Panc1 (cell line): ENCODE measurements around the gene JAM2. TPM values are rescaled to one million over a fixed set of nuclear protein-coding genes. Genes with fewer than 3 reads are reported as not detected.
A peak's percentile ranks its signal among the peaks of the same experiment; 100 is the strongest.

ENCODE experiments used
- ATAC-seq: fragments of 200-7000 bp; cut with Tn5 transposase; 2 replicates; pipeline ENCODE4 v1.9.1; 2020; ENCODE audit warnings: mild to moderate bottlenecking, moderate library complexity
- BruUV-seq: library from RNA; stranded (reverse); fragments of 400-500 nt; replicated peaks from 2 replicates; lab custom pipeline; 2021; lab: Mats Ljungman, UMichigan
- CTCF ChIA-PET: fragments of 300-600 bp; sonication (Branson Sonifier 250); formaldehyde crosslinking; loops from one replicate; lab custom pipeline; 2022; ENCODE audit warnings: antibody characterized with exemption; lab: Charles Lee
- POLR2A ChIA-PET: fragments of 300-600 bp; sonication (Branson Sonifier 250); formaldehyde crosslinking; loops from one replicate; lab custom pipeline; 2022; ENCODE audit warnings: antibody characterized with exemption; lab: Charles Lee
- DNase-seq: peaks from one replicate; pipeline ENCODE4 v3.0.0-alpha.2; 2010; ENCODE audit warnings: low read depth, low spot score
- H3K27ac ChIP-seq: 2 replicates; pipeline ENCODE4 v1.5.1; 2011; ENCODE audit warnings: mild to moderate bottlenecking, low read length, inconsistent platforms
- H3K27me3 ChIP-seq: fragments of 200-500 bp; sonication (Bioruptor generic); 2 replicates; pipeline ENCODE4 v1.6.0; 2014; ENCODE audit warnings: low read length, inconsistent platforms; ENCODE audit not compliant: control insufficient read depth, insufficient read depth
- H3K36me3 ChIP-seq: fragments of 200-500 bp; sonication (Bioruptor generic); 2 replicates; pipeline ENCODE4 v1.5.1; 2014; ENCODE audit warnings: inconsistent platforms, mild to moderate bottlenecking, low read length, moderate library complexity; ENCODE audit not compliant: control insufficient read depth, insufficient read depth
- H3K4me1 ChIP-seq: 2 replicates; pipeline ENCODE4 v1.5.1; 2011; ENCODE audit warnings: inconsistent platforms, mild to moderate bottlenecking, low read length, moderate library complexity; ENCODE audit not compliant: control insufficient read depth, insufficient read depth
- H3K4me3 ChIP-seq, 2 experiments: 2 replicates each; pipeline ENCODE4 v1.5.1; 2011 to 2012; ENCODE audit warnings: low read depth in 2 of 2, low read length in 2 of 2, mild to moderate bottlenecking in 2 of 2, inconsistent platforms in 1 of 2, moderate library complexity in 1 of 2
- H3K9me3 ChIP-seq: fragments of 200-500 bp; sonication (Bioruptor generic); 2 replicates; pipeline ENCODE4 v1.5.1; 2014; ENCODE audit warnings: low read depth, mild to moderate bottlenecking, inconsistent platforms, low read length, moderate library complexity; ENCODE audit not compliant: control insufficient read depth, insufficient read depth
- POLR2AphosphoS5 ChIP-seq: IDR thresholded peaks from 2 replicates; pipeline ENCODE4 v1.6.1; 2012; ENCODE audit warnings: mild to moderate bottlenecking, low read depth, low read length, moderate library complexity
- SIN3A ChIP-seq: IDR thresholded peaks from 2 replicates; pipeline ENCODE4 v1.6.1; 2012; ENCODE audit warnings: low read depth, mild to moderate bottlenecking, low read length, moderate library complexity, borderline replicate concordance; ENCODE audit not compliant: insufficient read depth
- TCF7L2 ChIP-seq: IDR thresholded peaks from 2 replicates; pipeline ENCODE4 v1.6.1; 2011; ENCODE audit warnings: mild to moderate bottlenecking, low read depth, low read length, inconsistent platforms
- in situ Hi-C: cut with HindIII; loops from 2 replicates; pipeline ENCODE4 v1.10.0; 2016; ENCODE audit warnings: low sequenced_read_pairs, low pct_unique_long_range_greater_than_20kb
- intact Hi-C: fragments of 100-400 bp; cut with micrococcal nuclease; formaldehyde crosslinking; loops from one replicate; pipeline ENCODE4 v1.10.0; 2022; ENCODE audit not compliant: unreplicated experiment
- total RNA-seq: library from RNA; stranded (reverse); gene quantifications from one replicate; pipeline ENCODE4 v1.2.1, GENCODE V29; 2021; ENCODE audit not compliant: unreplicated experiment
- TF ChIP-seq, protein P1 (sequence below): fragments of 450-650 bp; IDR thresholded peaks from 2 replicates; pipeline ENCODE4 v1.5.1; 2017; ENCODE audit warnings: mild to moderate bottlenecking
- TF ChIP-seq, protein P2 (sequence below), 2 experiments: IDR thresholded peaks; 2 replicates each; pipeline ENCODE4 v1.6.1; 2011 to 2012; ENCODE audit warnings: low read depth in 2 of 2, control low read depth in 1 of 2, low read length in 1 of 2, mild to moderate bottlenecking in 1 of 2, moderate library complexity in 1 of 2; ENCODE audit not compliant: insufficient read depth in 1 of 2

The JAM2 gene
- total RNA-seq, 1 experiment from 2014 or later: 0.21 TPM

DNA sequence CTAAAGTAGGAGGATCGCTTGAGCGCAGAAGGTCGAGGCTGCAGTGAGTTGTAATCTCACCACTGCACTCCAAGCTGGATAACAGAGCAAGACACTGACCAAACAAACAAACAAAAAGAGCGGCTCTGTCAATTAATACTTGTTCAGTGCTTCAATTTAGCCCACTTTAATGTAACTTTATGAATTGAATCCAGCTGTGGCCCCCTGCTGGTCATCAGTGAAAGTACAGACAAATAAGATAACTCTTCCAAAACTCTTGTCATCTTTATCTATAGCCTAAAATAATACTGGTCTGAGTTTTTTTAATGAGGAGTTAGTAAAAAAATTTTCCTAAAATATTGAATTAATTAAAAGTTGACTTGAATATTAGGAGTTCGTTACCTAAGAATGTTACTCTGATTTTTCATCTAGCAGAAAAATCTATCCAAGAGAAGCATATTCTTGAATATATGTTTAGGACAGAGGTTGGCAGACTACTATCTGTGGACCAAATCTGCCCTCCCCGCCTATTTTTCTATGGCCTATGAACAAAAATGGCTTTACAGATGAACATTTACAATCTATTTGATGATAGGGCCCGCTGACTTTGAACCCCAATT is 69.5 kb downstream of the JAM2 start:
- no peaks in the 10 kb centered on the region for H3K36me3 ChIP-seq
- CTCF ChIA-PET: interaction anchor here (0.6 to 0.7 kb wide), 3 partner anchors 82 to 1002 kb away, joined by 3 to 5 read pairs (median 3); no protein-coding TSS in a partner anchor
- POLR2A ChIA-PET: no interaction called here
- no peaks in the 10 kb centered on the region for H3K4me1 ChIP-seq
- H3K27ac ChIP-seq: no peak overlapping the region
- no peak for ATAC-seq
- no TSS peak for BruUV-seq
- DNase-seq: peak; percentile 22
- no peak overlapping the region for H3K4me3 ChIP-seq
- TF ChIP-seq, protein P1, sequence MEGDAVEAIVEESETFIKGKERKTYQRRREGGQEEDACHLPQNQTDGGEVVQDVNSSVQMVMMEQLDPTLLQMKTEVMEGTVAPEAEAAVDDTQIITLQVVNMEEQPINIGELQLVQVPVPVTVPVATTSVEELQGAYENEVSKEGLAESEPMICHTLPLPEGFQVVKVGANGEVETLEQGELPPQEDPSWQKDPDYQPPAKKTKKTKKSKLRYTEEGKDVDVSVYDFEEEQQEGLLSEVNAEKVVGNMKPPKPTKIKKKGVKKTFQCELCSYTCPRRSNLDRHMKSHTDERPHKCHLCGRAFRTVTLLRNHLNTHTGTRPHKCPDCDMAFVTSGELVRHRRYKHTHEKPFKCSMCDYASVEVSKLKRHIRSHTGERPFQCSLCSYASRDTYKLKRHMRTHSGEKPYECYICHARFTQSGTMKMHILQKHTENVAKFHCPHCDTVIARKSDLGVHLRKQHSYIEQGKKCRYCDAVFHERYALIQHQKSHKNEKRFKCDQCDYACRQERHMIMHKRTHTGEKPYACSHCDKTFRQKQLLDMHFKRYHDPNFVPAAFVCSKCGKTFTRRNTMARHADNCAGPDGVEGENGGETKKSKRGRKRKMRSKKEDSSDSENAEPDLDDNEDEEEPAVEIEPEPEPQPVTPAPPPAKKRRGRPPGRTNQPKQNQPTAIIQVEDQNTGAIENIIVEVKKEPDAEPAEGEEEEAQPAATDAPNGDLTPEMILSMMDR: peak; percentile 79
- TF ChIP-seq, protein P2, sequence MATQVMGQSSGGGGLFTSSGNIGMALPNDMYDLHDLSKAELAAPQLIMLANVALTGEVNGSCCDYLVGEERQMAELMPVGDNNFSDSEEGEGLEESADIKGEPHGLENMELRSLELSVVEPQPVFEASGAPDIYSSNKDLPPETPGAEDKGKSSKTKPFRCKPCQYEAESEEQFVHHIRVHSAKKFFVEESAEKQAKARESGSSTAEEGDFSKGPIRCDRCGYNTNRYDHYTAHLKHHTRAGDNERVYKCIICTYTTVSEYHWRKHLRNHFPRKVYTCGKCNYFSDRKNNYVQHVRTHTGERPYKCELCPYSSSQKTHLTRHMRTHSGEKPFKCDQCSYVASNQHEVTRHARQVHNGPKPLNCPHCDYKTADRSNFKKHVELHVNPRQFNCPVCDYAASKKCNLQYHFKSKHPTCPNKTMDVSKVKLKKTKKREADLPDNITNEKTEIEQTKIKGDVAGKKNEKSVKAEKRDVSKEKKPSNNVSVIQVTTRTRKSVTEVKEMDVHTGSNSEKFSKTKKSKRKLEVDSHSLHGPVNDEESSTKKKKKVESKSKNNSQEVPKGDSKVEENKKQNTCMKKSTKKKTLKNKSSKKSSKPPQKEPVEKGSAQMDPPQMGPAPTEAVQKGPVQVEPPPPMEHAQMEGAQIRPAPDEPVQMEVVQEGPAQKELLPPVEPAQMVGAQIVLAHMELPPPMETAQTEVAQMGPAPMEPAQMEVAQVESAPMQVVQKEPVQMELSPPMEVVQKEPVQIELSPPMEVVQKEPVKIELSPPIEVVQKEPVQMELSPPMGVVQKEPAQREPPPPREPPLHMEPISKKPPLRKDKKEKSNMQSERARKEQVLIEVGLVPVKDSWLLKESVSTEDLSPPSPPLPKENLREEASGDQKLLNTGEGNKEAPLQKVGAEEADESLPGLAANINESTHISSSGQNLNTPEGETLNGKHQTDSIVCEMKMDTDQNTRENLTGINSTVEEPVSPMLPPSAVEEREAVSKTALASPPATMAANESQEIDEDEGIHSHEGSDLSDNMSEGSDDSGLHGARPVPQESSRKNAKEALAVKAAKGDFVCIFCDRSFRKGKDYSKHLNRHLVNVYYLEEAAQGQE (IDR thresholded peaks at IDR 0.05; ENCODE audit: insufficient read depth in 1 of 2, low read depth in 2 of 2, low read length in 1 of 2): no peak
- H3K27me3 ChIP-seq: no peaks in the 10 kb centered on the region
- intact Hi-C loops (loop anchor here (1.0 kb wide), 1 partner anchor 100 kb away; no protein-coding TSS in a partner anchor), in situ Hi-C loops (no loop called here)
- H3K9me3 ChIP-seq: no peaks in the 10 kb centered on the region

DNA sequence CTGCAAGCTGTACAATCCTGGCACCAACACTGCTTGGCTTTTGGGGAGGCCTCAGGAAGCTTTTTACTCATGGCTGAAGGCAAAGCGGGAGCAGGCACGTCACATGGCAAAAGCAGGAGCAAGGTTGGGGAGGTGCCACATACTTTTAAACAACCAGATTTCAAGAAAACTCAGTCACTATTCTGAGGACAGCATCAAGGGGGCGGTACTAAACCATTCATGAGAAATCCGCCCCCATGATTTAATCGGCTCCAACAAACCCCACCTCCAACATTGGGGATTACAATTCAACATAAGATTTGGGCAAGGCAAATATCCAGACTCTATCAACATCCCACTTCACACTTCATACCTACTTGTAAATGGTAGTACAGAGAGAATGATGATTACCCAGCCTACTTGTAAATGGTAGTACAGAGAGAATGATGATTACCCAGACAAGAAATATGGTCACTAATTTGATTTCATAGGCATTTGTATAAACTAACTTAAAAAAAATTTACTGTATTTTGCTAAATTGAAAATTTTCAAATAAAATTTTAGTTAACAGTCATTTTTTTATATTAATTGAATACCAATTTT is 70.7 kb downstream of the JAM2 start:
- Histone ChIP-seq H3K27me3 (no peaks in the 10 kb centered on the region), H3K36me3 (no peaks in the 10 kb centered on the region), H3K4me1 (no peaks in the 10 kb centered on the region), H3K4me3 (no peak overlapping the region), H3K27ac (no peak overlapping the region), H3K9me3 (no peaks in the 10 kb centered on the region)
- ChIA-PET CTCF (no interaction called here), POLR2A (no interaction called here)
- TF ChIP-seq, protein P2 (IDR thresholded peaks at IDR 0.05; ENCODE audit: insufficient read depth in 1 of 2, low read depth in 2 of 2, low read length in 1 of 2): no peak
- TF ChIP-seq POLR2AphosphoS5 (no peak), SIN3A (no peak), TCF7L2 (no peak)
- TF ChIP-seq, protein P1: no peak
- BruUV-seq: no TSS peak
- intact Hi-C loops (no loop called here), in situ Hi-C loops (no loop called here)
- DNase-seq (no peak), ATAC-seq (no peak)
